Activated CD4-positive, alpha-beta T cell treated with anti-CD3 and anti-CD28 coated beads, Interleukin-2, Interleukin-6, amounts not matched to agents 100 ng/mL and 50 ng/mL, durations not matched to agents 16 hours and 8 hours (primary cell): Measurements from ENCODE around the gene RBMS2.
"Not testable (repeated sequence)": the region's sequence is repeated elsewhere in the genome, so short reads cannot be mapped to it uniquely, and the experiment has no call there.

ENCODE experiments used
- DNase-seq: peaks from one replicate; pipeline ENCODE4 v3.0.0-alpha.2; 2020

Gene RBMS2, protein sequence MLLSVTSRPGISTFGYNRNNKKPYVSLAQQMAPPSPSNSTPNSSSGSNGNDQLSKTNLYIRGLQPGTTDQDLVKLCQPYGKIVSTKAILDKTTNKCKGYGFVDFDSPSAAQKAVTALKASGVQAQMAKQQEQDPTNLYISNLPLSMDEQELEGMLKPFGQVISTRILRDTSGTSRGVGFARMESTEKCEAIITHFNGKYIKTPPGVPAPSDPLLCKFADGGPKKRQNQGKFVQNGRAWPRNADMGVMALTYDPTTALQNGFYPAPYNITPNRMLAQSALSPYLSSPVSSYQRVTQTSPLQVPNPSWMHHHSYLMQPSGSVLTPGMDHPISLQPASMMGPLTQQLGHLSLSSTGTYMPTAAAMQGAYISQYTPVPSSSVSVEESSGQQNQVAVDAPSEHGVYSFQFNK

DNA sequence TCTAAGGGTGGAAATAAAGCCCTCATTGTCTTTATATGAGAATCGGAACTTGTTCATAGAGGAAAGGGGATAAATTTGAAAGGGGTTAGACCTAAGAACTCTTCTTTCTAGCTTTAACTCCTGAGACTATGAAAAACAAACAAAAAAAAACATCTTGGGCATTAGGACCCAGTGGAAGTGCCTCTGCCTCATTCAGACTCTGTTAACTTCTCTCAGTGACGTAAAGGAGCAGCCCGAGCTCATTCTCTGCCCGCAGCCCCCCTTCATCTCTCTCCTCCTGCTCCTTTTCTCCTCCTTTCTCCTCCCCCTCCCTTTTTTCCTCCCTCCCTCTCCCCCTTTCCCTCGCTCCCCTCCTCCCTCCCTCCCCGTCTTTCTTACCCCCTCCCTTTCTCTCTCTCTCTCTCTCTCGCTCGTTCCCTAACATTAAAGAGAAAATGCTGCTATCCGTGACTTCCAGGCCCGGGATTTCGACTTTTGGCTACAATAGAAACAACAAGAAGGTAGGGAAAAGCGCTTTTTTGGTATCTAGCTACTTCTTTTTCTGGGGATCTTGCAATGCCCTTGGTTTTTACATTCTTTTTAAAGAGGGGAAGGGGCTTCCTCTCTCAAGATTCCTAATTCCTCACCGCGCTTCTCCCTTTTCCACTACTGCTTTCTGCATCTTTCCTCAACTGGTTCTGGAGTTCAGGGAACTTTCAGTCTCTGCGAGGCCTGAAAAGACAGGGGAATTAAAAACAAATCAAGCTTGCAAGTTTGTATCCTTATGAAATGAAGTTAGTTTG lies at the start of gene RBMS2:
TSS of gene RBMS2 (plus strand) at position 231 of the 782 bp plus-strand sequence. CDS start at position 435, 204 bp downstream.
- peak; percentile 25 for DNase-seq

DNA sequence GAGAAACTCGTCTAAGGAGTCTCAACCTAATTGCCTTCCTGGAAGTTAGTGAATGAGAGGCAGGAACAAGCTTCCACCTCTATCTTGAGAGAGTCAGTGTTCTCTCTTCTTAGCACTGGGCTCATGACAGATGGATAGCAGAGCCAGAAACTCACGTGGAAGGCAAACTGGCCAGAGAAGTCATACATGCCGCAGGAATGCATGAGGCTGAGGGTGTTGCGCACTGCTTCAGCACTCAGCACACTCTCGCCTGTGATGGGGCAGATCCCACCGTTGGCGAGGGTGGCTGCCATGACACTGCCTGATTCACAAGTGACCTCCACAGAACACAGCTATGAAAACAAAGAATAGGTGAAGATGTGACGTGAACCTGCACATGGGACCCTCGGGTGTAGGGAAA lies 47.2 kb upstream of the RBMS2 start:
- DNase-seq = no peak

DNA sequence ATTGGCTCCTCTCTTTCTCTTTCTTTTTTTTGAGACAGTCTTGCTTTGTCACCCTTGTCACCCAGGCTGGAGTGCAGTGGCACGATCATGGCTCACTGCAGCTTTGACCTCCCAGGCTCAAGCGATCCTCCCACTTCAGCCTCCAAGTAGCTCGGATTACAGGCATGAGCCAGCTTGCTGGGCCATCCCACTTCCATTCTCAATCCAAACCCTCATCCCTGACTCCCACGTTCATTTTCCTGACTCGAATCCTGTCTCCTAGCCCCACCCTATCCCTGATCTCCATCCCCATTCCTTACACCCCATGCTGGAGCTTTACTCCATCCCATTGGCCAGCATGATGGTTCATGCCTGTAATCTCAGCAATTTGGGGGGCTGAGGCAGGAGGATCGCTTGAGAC lies 45.5 kb upstream of the RBMS2 start:
- DNase-seq = no peak

DNA sequence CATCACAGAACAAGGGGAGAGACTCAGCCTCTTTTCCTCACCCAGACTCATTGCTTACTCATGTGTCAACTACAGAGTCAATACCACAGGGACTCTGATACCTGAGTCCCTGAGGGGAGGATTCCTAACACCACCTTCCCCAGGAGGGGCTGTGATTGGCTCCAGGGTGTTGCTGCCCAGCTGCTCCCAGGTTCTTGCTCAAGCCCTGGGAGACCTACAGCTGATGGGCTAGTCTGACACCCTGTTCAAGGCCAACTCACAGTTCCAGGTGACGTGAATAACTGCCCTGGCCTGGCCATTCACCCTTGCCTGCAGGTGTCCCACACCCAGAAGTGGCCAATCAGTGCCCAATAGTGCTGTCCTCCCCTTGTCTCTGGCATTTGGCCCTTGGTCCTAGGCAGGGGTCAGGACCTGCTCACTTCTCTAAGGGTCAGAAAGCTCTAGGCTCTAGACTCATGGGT lies 44.6 kb upstream of the RBMS2 start:
- DNase-seq = no peak

DNA sequence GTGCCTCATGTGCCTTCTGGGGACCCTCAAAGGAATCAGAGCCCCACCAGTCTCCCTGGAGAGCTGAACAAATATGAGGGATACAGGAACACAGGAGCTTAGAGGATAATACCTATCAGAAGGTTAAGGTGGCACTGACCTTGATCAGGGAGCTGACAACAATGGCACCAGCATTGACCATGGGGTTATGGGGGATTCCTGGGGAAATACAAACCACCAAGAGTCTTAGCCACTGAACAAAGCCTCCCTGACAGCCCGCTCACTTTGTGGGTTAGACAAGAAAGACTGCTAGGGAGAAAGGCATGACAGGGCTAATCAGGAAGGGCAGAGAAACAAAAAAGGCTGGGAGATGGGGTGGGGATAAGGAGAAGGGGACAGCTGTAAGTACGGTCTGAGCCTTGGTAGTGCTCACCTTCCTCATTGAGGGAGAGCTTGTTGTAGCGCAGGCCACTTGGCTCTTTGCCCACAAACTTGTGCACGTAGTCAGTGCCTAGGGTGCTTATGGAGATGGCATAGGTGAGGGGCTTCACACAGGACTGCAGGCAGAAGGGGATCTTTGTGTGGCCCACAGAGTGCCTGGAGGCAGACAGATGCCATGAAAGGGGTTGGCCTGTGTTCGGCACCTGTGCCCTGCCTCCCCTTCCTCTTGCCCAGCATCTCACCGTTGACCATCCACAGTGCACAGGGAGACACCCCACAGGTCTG lies 43.9 kb upstream of the RBMS2 start:
- DNase-seq = no peak

DNA sequence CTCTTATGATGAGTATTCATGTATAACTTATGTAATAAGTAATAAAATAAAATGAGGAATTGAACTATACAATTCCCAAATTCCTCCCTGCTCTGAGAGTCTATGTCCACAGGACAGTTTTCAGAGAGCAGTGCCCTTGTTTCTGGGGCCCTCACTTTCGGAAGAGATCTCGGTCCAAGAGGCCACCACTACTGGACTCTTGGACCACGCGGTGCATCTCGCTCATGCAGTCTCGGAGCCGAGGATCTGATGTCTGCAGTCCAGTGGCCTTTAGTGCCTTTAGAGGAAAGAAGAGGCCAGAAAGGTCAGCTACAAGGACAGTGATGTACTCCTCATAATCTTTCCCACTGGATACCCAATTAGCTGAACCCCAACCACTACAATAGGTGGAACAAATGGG lies 42.0 kb upstream of the RBMS2 start:
- DNase-seq = no peak

DNA sequence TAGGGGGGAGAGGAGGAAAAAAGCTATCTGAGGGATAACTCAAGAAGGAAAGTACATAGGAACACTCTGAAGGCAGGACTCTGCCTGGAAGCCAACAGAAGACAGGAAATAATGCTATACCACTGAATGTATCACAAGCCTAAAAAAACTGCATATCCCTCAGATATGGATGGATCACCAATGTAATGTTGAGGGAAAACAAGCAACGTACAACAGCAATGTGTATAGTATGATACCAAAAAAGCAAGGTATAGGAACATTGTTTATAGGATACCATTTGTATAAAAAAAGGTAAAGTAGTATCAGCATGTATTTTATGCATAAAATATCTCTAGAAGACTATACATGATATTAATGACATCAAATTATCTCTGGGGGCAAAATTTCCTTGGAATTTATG lies 37.1 kb upstream of the RBMS2 start:
- no peak for DNase-seq

DNA sequence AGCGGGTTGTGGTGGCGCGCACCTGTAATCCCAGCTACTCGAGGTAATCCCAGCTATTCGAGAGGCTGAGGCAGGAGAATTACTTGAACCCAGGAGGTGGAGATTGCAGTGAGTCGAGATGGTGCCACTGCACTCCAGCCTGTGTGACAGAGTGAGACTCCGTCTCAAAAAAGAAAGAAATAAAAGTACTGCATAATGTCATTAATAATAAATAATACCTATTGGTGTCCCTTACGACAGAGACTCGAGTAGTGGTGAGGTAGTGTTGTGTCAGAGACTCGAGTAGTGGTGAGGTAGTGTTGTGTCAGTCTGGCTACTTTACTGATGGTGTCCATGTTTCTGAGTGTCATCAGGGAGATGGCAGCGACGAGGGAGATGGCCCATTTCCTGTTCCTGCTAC lies 34.9 kb upstream of the RBMS2 start:
- DNase-seq = no peak

DNA sequence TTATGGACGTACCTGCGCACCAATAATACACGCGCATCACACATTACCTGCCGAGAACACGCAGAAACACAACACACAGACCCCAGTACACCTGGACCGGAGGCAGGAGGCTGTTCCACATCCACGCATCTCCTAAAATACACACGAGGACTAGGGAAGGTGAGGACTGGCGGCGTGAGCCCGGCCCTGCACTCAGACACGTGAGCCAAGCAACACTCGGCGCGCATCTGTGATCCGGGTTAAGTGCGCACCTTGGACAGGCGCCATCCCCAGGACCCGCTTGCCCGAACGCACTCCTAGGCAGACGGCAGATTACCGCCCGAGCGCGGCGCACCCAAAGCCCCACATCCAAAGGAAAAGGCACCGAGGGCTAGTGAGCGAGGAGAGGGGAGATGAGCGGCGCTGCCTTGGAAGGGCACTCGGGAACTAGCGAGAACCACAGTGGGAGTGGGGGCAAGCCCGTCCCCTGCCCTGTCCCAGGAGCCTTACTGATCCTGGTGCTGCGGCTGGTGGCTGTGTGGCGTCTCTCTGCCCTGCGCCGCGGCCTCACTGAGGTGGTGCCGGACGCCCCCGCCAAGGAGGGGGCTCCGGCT lies 34.1 kb upstream of the RBMS2 start:
- no peak for DNase-seq

DNA sequence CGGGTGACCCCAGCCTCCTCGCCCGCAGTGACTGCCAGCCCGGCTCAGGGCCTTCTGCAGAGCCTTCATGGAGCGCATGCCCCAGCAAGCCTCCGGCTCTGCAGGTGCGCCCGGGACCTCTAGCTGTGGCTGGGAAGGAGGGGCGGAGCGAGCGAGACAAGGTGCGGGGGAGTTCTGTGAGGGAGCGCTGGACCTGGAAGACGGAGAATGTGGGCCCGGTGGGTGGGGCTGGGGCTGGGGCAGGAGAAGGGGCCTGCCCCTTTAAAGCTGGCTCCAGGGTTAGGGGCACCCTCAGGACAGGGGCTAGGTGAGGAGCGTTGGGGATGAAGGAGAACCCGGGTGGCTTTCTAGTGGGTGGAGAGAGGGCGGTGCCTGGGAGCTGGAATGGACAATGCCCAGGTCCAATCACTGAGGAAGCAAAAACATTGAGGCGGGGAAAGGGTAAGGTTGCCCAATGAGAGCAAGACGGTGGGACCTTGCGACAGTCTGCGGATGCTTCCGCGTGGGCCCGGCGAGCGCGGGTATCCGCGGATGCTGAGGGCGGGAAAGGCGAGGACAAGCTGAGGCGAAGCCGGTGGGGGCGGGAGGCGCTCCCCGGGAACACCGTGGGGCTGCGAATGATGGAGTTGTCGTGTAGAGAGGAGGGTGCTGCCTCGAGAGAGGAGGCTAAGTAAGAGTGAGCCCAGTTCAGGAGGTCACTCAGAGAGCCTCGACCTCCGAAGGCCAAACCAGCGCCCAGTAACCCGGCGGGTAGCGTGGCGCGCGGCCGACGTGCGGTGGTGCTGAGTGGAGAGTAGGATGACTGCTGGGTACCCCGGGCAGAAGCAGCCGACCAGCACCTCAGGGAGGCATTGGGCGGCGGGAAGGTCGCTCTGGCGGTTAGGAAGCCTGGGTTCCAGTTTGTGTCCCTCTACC lies 33.3 kb upstream of the RBMS2 start, which contains the start of gene GLS2:
TSS of gene GLS2 (minus strand) at position 121 of the 915 bp plus-strand sequence. CDS start at position 78, 43 bp downstream.
- peak; percentile 56 for DNase-seq

DNA sequence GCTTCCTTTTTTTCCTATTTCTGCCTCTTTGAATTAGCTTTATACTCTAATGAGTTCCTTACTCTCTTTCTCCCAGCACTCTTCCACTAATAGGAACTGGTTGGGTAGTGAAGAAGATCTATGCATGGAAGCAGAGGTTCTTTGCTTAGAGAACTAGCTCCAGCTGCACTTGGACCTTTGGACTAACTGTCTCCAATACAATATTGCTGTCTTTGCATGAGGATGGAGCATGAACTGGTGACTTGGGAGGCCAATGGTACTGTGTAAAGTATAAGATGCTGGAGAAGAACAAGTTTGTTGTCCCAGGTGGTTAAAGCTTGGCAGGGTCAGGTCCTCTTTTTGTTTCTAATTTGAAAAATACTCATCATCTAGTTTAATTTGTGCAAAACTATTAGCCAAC lies 31.3 kb upstream of the RBMS2 start:
- no peak for DNase-seq

DNA sequence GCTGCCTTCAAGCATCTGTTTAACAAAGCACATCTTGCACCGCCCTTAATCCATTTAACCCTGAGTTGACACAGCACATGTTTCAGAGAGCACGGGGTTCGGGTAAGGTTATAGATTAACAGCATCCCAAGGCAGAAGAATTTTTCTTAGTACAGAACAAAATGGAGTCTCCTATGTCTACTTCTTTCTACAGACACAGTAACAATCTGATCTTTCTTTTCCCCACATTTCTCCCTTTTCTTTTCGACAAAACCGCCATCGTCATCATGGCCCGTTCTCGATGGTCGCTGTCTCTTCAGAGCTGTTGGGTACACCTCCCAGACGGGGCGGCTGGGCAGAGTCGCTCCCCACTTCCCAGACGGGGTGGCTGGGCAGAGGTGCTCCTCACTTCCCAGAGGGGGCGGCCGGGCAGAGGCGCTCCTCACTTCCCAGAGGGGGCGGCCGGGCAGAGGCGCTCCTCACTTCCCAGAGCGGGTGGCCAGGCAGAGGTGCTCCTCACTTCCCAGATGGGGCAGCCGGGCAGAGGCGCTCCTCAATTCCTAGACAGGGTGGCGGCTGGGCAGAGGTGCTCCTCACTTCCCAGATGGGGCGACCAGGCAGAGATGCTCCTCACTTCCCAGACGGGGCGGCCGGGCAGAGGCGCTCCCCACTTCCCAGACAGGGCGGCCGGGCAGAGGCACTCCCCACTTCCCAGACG lies 28.1 kb upstream of the RBMS2 start:
- not testable (repeated sequence) for DNase-seq

DNA sequence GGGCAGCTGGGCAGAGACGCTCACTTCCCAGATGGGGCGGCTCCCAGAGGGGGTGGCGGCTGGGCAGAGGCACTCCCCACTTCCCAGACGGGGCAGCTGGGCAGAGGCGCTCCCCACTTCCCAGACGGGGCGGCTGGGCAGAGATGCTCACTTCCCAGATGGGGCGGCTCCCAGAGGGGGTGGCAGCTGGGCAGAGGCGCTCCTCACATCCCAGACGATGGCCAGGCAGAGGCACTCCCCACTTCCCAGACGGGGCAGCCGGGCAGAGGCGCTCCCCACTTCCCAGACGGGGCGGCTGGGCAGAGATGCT lies 27.6 kb upstream of the RBMS2 start:
- DNase-seq = not testable (repeated sequence)

DNA sequence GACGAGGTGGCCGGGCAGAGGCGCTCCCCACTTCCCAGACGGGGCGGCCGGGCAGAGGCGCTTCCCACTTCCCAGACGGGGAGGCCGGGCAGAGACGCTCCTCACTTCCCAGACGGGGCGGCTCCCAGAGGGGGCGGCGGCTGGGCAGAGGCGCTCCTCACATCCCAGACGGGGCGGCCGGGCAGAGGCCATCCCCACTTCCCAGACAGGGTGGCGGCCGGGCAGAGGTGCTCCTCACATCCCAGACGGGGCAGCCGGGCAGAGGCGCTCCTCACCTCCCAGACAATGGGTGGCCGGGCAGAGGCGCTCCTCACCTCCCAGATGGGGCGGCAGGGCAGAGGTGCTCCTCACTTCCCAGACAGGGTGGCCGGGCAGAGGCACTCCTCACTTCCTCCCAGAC lies 27.1 kb upstream of the RBMS2 start:
- DNase-seq = not testable (repeated sequence)

DNA sequence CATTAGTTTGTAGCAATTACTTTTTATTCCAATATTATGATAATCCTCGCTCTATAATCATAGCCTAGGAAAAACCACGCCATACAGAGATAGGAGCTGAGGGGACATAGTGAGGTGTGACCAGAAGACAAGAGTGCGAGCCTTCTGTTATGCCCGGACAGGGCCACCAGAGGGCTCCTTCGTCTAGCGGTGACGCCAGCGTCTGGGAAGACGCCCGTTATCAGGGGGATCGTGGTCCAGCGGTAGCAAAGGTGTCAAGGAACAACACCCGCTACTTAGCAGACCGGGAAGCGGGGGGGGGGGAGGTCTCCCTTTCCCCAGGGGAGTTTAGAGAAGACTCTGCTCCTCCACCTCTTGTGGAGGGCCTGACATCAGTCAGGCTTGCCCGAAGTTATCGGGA lies 24.9 kb upstream of the RBMS2 start:
- DNase-seq = peak; percentile 56

DNA sequence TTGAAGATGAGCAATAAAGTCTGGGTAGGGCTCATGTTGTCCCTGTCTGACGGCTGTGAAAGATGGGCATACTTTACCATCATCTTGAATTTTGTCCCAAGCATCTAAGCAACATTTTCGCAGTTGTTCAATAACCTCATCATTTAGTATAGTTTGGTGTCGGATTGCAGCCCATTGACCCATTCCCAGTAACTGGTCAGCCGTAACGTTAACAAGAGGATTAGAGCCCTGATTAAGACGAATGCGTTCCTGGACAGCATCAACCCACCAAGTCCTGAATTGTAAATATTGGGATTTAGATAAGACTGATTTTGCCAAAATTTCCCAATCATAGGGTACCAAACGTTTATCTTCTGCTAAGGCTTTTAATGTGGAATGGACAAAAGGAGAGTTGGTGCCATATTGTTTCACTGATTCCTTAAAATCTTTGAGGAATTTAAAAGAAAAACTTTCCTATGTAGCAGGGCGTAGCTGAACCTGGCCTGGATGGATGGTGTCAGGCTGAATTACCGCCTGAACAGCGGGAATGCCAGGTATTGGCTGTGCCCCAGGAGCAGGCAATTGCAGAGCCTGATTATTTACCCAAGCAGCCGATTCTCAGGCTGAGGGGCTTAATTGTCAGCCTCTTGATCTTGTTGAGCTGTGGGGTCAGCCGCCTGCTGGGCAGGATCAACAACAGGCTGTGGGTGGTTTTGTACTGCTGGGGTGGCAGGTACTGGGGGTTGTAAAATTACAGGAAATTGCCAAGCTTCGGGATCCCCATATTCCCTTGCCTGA lies 23.3 kb upstream of the RBMS2 start:
- not testable (repeated sequence) for DNase-seq

DNA sequence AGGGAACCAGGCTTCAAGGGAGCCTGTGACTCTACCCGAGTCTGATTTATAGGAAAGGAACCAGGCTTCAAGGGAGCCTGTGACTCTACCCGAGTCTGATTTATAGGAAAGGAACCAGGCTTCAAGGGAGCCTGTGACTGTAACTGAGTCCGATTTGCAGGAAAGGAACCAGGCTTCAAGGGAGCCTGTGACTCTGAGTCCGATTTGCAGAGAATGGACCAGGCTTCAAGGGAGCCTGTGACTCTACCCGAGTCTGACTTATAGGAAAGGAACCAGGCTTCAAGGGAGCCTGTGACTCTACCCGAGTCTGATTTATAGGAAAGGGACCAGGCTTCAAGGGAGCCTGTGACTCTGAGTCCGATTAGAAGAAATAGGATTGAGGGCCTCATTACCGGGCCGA lies 22.2 kb upstream of the RBMS2 start:
- DNase-seq = not testable (repeated sequence)

DNA sequence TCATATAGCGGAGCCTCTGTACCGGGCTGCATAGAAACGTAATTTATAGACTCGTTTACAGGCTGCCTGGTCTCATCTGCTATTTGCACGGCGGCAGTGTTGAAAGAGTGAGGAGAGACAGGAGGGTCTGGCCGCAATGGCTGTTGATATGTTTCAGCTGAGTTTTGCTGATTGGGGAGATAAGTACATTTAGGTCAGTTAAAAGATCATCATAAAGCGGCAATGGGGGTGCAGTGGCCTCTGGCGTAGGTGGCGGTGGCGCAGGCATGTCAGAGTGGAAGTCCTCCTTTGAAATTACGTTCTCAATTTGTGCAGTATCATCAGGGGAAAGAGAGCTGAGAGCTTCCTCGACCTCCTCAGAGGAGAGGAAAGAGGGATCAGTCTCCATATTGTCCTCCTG lies 21.7 kb upstream of the RBMS2 start:
- not testable (repeated sequence) for DNase-seq

DNA sequence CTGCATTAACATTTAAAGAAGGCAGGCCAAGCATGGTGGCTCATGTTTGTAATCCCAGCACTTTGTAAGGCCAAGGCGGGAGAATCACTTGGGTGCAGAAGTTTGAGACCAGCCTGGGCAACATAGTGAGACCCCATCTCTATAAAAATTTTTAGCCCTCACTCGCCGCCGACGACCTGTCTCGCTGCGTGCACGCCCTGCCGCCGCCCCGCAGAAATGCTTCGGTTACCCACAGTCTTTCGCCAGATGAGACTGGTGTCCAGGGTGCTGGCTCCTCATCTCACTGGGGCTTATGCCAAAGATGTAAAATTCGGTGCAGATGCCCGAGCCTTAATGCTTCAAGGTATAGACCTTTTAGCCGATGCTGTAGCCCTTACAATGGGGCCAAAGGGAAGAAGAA lies 10.8 kb upstream of the RBMS2 start:
- no peak for DNase-seq

DNA sequence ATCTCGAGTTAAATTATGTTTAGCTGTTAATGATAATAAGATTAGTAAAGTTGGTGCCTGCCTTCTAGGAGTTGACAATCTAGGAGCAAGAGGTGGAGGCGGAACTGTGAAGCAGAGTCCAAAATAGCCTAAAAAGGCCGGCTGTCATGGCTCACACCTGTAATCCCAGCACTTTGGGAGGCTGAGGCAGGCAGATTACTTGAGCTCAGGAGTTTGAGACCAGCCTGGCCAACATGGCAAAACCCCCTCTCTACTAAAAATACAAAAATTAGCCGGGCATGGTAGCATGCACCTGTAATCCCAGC lies 7.7 kb upstream of the RBMS2 start:
- not testable (repeated sequence) for DNase-seq

DNA sequence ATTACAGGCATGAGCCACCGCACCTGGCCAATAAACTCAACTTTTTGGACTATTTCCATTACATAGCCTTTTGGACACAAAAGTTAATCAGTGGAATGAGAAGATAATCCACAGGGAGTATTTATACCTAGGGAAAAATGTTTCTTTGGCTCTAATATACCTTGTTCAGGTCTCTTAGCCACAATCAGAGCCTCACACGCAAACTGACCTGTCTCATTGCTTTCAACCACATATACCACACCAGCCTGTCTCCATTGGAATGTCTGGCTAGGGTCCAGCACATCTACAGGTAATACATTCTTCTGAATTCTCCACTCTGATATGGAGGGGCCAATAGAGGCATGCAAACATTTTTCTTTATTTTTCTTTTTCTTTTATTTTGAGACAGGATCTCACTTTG lies 3.8 kb upstream of the RBMS2 start:
- no peak for DNase-seq
